NOMO-1 (cell line): ENCODE results near the gene RANGRF.

ENCODE experiments used
- DNase-seq, 2 experiments: peaks; one replicate each; lab custom pipeline; 2025; ENCODE audit not compliant: unreplicated experiment in 2 of 2; lab: John Stamatoyannopoulos, UW

RANGRF gene

GRCh38 chr17:8273884-8274444 is 14.5 kb upstream of the RANGRF start:
- no peak for DNase-seq

DNA sequence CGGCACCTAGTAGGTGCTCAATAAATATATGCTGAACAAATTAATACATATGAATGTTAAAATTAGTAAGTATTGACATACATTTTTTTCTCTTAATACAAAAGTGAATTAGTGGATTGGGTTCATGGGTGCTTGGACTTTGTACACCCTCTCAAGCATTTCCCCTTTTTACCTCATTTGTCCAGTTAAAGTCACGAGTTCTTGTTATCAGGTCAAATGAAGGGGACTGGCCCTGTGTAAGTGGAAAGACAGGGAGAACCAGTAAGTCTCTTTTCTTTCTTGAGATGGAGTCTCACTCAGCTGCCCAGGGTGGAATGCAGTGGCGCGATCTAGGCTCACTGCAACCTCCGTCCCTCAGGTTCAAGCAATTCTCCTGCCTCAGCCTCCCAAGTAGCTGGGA is 13.7 kb upstream of the RANGRF start:
- DNase-seq: no peak

- DNase-seq: no peak
Measured at GRCh38 chr17:8275421-8276290, 12.8 kb upstream of the RANGRF start.

GRCh38 chr17:8277317-8277716 is 11.2 kb upstream of the RANGRF start:
- DNase-seq: no peak

GRCh38 chr17:8282345-8282744 is 6.1 kb upstream of the RANGRF start:
- no peak for DNase-seq

- DNase-seq: no peak
Measured at GRCh38 chr17:8283356-8283755, 5.1 kb upstream of the RANGRF start.

GRCh38 chr17:8284126-8284525 is 4.3 kb upstream of the RANGRF start:
- DNase-seq: no peak

GRCh38 chr17:8285270-8286181 is 2.9 kb upstream of the RANGRF start:
- peak in 1 of 2 experiments; percentile 24 for DNase-seq

DNA sequence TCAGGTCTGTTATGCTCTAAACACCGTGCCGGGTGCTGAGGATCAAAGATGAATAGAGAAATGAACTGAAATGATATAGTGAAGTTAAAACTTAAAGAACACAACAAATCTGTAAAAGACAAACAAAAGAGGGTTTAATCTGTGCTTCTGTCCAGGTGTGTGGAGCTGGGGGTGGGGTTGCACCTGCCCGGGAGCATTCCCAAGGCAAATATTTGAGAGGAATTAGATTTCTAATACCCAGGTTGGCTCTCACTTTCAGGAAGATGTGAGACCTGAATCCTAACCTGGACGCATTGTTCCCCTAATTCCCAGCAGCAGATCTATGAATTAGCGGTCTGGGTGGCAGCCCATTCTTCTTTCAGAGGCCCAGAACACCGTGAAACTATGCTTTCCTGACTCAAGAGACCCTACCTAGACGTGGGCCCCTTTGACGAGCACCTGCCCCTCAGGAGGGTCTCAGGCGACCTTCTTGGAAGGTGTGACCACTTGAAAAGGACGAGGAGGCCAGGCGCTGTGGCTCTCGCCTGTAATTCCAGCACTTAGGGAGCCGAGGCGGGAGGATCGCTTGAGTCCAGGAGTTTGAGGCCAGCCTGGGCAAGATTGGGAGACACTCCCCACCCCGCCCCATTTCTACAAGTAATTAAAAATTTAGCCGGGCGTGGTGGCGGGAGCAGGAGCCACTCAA is 677 bp upstream of the RANGRF start:
- peak in 1 of 2 experiments; percentile 31 for DNase-seq

GRCh38 chr17:8289103-8289397 is 580 bp downstream of the RANGRF start:
- no peak for DNase-seq

- DNase-seq: no peak
Measured at GRCh38 chr17:8290043-8290442, 1.6 kb downstream of the RANGRF start.

GRCh38 chr17:8292639-8293395 is 4.3 kb downstream of the RANGRF start:
- DNase-seq: peak in 1 of 2 experiments; percentile 20

- no peak for DNase-seq
Measured at GRCh38 chr17:8294361-8294760, 5.9 kb downstream of the RANGRF start.

DNA sequence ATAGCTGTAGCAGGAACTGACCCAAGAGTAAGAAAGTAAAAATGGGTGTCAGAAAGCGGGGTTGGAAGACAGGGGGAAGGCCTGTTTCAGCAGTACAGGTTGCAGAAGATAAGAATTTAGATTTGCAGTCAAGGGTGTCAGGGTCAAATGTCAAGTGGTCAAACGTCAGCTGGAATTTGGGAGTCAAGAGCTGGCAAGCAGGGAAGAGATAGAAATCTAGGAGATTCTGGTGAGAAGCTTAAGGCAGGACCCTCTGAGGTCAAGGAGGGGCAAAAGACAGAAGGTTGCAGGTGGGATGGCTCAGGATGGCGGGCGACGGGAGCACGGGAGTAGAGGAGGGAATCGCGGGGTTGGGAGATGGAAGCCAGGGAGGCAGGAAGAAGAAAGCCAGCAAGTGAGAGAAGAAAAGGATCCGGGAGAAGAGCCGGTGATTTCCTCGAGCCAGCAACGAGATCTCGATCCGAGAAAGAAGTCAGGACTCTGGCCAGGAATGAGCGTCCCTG is 6.4 kb downstream of the RANGRF start:
- DNase-seq: no peak

- no peak for DNase-seq
Measured at GRCh38 chr17:8300226-8300625, 11.8 kb downstream of the RANGRF start.

DNA sequence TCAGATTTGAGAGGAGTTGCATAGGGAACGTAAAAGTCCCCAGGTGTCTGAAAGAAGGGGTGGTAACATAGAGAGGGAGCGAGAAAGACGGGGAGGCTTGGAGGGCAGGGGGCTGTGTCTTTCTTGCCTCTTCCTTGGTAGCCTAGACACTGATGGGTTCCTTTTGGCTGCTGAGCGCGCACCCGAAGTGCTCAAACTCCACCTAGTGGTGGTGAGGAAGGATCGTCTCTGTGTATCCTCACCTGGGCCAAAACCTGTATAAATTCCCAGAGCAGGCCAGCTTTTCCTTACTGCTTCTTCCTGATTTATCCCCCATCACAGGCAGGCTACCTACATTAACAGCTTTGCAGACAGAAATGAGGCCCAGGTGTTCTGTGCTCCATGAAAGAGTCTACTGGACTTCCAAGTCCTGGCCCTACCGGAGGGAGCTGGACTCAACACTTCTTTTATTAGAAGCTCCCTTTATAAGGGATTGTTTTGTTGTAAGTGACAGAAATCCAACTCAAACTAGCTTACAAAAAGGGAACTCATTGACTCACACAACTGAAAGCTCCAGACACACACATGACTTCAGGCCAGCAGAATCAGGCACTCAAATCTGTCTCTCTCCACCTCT is 12.3 kb downstream of the RANGRF start:
- DNase-seq: peak; percentile 61 to 69

DNA sequence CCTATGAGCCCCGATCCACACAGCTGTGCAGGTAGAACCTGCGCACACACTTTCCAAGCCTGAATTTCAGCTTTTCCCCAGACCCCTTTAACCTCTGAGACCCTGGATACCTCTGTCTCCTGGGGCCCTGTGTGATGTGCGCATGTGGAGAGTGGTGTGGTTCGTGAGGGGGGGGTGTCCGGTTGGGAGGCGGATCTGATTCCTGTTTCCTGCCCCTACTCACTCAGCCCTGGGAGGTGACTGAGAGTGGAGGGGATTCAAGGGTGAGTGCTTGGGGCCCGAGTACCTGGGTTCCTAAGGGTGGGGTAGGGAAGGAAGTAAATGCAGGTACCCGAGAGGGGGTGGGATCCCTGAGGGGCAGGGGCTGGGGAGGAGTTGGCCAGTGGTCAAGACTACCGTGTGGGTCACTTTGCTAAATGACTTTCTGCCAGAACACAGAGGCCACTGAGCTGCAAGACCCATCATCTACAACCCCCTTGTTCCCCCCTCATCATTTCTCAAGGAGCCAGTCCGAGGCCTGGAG is 22.2 kb downstream of the RANGRF start:
- DNase-seq: no peak

DNA sequence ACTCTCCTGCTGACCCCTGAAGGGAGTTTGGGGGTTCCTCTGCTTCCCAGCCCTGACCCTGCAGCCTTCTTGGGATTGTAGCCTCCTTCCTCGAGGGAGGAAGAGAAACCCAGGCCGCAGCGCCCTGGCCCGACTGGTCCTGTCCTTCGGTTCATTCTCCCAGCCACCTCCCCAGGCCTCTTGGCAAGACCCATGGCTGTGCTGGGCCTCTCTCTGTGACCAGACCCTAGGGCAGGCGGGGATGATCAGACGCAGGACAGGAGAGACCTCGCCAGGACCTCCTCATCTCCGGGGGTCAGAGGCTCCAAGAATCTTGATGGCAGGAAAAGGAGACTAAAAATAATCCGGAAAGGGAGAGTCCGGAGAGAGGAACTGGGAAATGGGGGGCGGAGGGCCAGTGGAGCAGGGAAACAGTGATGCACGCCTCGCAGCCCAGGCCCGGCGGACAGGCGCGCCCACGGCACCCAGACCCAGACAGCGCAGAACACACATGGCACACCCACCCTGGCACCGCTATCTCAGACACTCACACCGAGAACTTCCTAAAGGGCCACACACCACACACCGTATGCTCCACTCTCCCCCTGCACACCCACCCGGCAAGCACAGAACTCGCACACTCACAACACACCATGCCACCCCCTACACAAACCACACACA is 22.8 kb downstream of the RANGRF start:
- DNase-seq: no peak

DNA sequence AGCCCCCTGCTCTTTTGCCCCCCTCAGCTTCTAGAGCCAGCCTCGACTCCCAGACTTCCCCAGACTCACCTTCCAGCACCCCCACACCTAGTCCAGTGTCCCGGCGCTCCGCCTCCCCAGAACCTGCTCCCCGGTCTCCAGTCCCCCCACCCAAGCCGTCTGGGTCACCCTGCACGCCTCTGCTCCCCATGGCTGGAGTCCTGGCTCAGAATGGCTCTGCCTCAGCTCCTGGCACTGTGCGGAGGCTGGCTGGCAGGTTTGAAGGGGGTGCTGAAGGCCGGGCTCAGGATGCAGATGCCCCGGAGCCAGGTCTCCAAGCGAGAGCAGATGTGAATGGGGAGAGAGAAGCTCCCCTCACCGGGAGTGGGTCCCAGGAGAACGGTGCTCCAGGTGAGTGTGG is 23.8 kb downstream of the RANGRF start:
- DNase-seq: no peak
